GM21723 (cell line): ENCODE data around the gene CHN1.

Experiments used
- ATAC-seq: cut with Tn5 transposase; IDR thresholded peaks from one replicate; pipeline ENCODE4 v1.9.1; 2021; ENCODE audit warnings: mild to moderate bottlenecking, moderate library complexity; ENCODE audit not compliant: unreplicated experiment

The CHN1 gene

DNA sequence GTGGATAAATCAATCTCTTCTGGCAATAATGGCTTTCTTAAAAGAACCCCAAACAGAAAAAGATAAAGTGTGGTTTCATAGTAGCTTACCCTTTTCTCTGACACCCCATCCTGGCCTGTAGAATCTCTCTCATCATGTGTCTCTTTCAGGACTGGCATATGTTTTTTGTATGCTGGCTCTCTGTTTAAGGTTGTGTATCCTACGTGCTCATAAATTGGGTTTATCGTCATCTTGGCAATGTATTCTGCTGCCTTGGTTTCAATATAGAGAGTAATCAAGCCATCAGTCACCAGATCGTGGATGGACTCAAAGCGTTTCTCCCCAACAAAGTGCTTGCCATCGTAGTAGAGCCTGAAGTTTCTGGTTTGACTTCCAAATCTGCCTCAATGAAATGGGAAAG lies 127.4 kb downstream of the CHN1 start:
- no peak for ATAC-seq

- no peak for ATAC-seq
Measured at GRCh38 chr2:174877301-174877700, 127.9 kb downstream of the CHN1 start.

- no peak for ATAC-seq
Measured at GRCh38 chr2:174874085-174874484, 131.1 kb downstream of the CHN1 start.

- no peak for ATAC-seq
Measured at GRCh38 chr2:174873471-174873870, 131.7 kb downstream of the CHN1 start.

- no peak for ATAC-seq
Measured at GRCh38 chr2:174870787-174871186, 134.4 kb downstream of the CHN1 start.

GRCh38 chr2:174868878-174869277 lies 136.3 kb downstream of the CHN1 start:
- ATAC-seq = no peak

DNA sequence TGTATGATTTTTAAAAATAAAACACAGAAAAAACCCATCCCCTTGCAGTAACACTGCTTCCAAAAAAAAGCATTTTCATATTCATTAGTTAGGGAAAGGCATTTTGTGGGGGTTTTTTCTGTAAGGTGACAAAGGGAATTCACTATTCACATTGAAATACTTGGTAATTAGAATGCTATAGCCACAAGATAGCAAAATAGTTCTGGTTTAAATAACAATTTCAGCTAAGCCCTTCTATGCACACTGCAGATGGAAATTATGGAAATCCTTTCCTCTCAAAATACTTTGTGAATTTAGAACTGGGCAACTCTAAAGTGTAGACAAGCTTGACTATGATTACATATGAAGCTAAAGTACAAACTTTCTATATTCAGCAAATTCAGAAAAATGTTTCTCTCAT lies 138.8 kb downstream of the CHN1 start:
- no peak for ATAC-seq

GRCh38 chr2:174863183-174863582 lies 142.0 kb downstream of the CHN1 start:
- ATAC-seq = no peak

DNA sequence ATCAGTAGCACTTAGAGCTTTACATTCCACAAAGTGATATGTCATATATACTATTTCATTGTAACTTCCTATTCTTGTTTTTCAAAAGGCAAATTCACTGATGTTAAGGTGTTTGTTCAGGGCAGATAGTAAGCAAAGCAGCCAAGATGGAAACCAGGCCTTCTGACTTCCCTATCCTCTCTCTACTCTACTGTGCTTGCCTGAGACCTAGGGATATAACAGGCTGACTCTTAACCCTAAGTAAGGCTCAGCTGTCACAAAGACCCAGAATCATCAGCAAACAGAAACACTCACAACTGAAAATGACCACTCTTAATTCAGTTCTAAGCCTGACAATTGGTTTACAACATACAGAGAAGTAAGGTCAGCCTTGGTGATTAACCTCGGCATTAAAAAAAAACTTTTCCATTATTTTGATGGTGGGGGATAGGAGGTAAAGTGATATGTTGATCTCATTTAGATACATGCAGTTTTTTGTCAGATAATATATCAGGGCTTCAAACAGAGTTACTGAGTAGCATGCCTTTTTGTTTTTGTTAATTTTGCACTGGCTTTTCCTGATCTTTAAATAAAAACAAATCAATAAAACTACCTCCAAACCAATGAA lies 145.5 kb downstream of the CHN1 start:
- no peak for ATAC-seq

GRCh38 chr2:174858745-174859144 lies 146.4 kb downstream of the CHN1 start:
- no peak for ATAC-seq

DNA sequence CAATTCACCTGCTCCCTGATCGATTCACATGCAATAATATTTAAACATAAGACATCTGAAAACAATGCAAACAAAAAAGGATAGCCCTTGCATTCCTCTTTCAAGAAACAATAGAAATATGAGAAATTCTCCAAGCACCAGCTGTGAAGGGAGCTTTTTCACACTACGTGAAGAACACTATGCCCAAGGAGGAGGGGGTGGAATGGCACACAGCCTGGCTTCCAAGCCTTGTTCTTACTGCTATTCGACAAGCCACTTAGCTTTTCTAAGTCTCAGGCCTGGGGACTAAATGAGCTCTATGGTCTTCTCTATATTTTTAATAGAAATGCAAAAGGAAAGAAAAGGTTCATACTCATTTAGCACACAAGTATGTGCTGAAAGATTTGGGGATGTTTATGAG lies 148.7 kb downstream of the CHN1 start:
- no peak for ATAC-seq

DNA sequence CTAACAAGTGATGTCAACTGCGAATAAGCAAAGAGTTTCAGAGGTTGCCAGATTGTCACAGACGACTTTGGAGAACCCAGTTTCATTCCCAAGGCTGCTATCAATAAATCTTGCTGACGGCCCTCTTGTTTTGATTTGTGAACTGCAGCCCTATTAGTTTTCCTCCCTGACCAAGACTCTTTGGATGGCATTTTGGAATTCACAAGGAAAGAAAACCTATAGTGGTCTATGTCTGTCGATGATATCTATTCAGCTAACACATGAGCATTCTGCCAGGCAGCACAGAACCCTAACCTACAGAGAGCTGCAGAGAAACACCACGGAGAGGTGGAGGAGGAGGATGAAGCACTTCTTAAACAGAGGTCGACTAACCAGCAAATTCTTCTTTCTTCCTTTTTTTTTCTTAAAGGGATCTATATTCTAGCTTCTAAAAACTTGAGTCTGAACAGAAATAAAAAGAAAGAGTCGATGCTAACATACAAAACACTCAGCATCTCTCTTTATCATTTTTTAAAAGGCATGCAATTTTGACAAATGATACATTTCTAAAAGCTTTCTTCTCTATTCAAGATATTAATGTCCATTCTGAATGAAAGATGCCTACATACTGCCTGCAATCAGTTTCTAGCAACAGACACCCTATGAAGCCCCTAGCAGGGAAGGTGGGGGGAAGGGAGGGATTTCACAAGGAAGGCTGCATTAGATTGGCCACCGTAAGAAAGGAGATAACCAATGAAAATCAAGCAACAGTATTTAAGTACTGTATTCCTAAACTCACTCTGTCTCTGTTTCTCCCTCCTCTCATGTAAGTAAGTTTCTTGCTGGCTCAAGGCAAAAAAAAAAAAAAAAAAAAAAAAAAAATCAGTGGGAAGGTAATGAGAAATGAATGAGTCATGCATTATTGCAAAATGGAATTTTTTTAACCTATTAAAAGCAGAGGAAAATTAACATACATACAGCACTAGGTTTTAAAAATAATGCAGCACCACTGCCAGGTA lies 157.9 kb downstream of the CHN1 start:
- no peak for ATAC-seq

- no peak for ATAC-seq
Measured at GRCh38 chr2:174846218-174846617, 159.0 kb downstream of the CHN1 start.

DNA sequence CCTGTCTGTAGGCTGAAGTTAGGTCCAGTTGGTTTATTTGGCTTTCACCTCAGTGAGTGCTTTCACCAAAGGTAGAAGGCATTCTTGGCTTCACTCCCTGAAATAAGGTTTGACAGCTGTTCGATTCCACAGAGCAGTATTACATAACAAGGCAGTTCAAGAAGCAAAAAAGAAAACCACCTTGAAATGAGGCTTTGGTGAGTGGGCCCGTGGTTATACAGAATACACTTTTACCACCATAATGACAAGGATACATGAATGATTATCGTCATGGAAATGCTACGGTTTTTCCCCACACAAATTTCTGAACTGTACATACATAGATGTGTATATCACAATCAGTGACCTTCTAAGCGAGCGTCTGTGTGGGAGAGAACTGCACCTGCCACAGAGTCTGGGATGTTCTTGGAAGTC lies 160.9 kb downstream of the CHN1 start:
- no peak for ATAC-seq

- ATAC-seq = no peak
Measured at GRCh38 chr2:174842496-174842895, 162.7 kb downstream of the CHN1 start.

- ATAC-seq = no peak
Measured at GRCh38 chr2:174841936-174842335, 163.2 kb downstream of the CHN1 start.

- no peak for ATAC-seq
Measured at GRCh38 chr2:174841350-174841749, 163.8 kb downstream of the CHN1 start.

- no peak for ATAC-seq
Measured at GRCh38 chr2:174840436-174840835, 164.7 kb downstream of the CHN1 start.

GRCh38 chr2:174839662-174840061 lies 165.5 kb downstream of the CHN1 start:
- ATAC-seq = no peak

DNA sequence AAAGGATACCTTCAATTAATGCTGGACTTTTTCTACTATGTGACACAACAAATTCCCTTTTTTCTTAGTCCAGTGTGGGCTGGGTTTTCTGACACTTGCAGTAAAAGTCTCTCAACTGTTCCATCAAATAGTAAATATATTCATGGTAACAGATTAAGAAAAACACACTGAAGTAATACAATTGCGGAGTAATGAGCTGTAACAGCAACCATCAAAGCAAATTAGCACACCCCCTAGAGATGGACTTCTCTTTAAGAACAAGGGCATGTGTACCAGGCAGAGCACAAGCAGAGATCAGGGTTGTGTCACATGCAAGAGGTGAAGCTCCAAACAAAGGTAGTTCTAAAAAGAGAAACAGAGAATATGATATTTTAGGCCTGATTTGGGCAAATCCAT lies 168.2 kb downstream of the CHN1 start:
- no peak for ATAC-seq

DNA sequence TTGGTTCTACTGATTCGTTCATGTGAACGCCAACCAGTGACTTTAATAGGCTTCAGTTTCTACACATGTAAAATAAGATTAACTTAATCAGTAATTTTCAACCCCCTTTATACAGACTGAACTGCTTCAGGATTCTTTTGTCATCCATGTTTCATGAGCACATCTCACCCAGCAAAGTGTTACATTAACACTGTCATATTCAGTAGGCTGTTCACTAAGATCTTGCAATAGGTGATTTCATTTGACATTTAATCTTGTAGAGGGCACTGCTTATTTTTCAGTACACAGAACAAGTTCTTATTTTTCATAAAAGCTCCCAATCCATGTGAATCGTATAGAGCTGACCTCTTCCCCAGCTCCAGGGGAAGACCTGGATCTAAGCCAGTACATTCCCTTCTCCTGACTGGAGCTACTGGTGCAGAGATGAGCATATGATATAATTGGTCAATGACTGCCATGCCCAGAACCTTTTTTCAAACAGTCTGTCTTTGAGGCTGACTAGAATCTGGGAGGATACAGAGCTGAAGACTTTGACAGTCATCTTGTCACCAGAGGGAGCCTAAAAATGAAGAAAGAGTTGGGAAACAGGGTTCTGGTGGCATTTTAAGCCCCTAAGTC lies 168.7 kb downstream of the CHN1 start:
- no peak for ATAC-seq

GRCh38 chr2:174835797-174836255 lies 169.4 kb downstream of the CHN1 start:
- ATAC-seq = peak; percentile 76
